OCI-LY7 (cell line): ENCODE measurements around the gene PDZD2. TPM values are rescaled to one million over a fixed set of nuclear protein-coding genes. Genes with fewer than 3 reads are reported as not detected.

ENCODE experiments used
- BruUV-seq: library from RNA; stranded (reverse); fragments of 400-500 nt; replicated peaks from 2 replicates; lab custom pipeline; 2021; lab: Mats Ljungman, UMichigan
- CTCF ChIA-PET: fragments of 300-600 bp; sonication (Branson Sonifier 250); formaldehyde crosslinking; loops from one replicate; lab custom pipeline; 2022; ENCODE audit warnings: antibody characterized with exemption; ENCODE audit not compliant: unreplicated experiment; lab: Charles Lee
- POLR2A ChIA-PET: fragments of 300-600 bp; sonication (Branson Sonifier 250); formaldehyde crosslinking; loops from one replicate; lab custom pipeline; 2022; ENCODE audit warnings: antibody characterized with exemption; lab: Charles Lee
- DNase-seq: peaks from one replicate; pipeline ENCODE4 v3.0.0-alpha.2; 2015; ENCODE audit warnings: low spot score
- H2AFZ ChIP-seq: fragments of 200-600 bp; sonication (generic), shearing (Covaris generic); 2 replicates; pipeline ENCODE4 v1.6.1; 2014; ENCODE audit warnings: mild to moderate bottlenecking, antibody characterized with exemption, low read length, moderate library complexity
- H3K27ac ChIP-seq: fragments of 200-600 bp; sonication (generic); 2 replicates; pipeline ENCODE4 v1.5.1; 2014; ENCODE audit warnings: mixed run types, low read depth, mild to moderate bottlenecking, moderate library complexity, low read length, inconsistent platforms; ENCODE audit not compliant: poor library complexity, severe bottlenecking
- H3K36me3 ChIP-seq: fragments of 200-600 bp; sonication (generic); 2 replicates; pipeline ENCODE4 v1.6.1; 2014; ENCODE audit warnings: mild to moderate bottlenecking, antibody characterized with exemption, low read length, moderate library complexity, mixed read lengths; ENCODE audit not compliant: insufficient read depth
- H3K4me1 ChIP-seq: fragments of 200-600 bp; sonication (generic); 2 replicates; pipeline ENCODE4 v1.5.1; 2014; ENCODE audit warnings: mild to moderate bottlenecking, low read length; ENCODE audit not compliant: insufficient read depth, poor library complexity, severe bottlenecking
- H3K4me2 ChIP-seq: fragments of 200-600 bp; sonication (generic); 2 replicates; pipeline ENCODE4 v1.6.1; 2014; ENCODE audit warnings: mild to moderate bottlenecking, low read length
- H3K4me3 ChIP-seq: fragments of 200-600 bp; sonication (generic); 2 replicates; pipeline ENCODE4 v1.5.1; 2014; ENCODE audit warnings: mild to moderate bottlenecking, low read depth, low read length; ENCODE audit not compliant: poor library complexity, severe bottlenecking
- H3K79me2 ChIP-seq: fragments of 200-600 bp; sonication (generic); 2 replicates; pipeline ENCODE4 v1.6.1; 2016; ENCODE audit warnings: low read depth, mild to moderate bottlenecking, low read length, moderate library complexity, mixed read lengths; ENCODE audit not compliant: insufficient read depth
- H3K9me2 ChIP-seq: fragments of 200-600 bp; sonication (generic); 2 replicates; pipeline ENCODE4 v1.6.1; 2016; ENCODE audit warnings: mild to moderate bottlenecking, low read length, mixed read lengths; ENCODE audit not compliant: insufficient read depth
- H3K9me3 ChIP-seq: fragments of 200-600 bp; sonication (generic); 2 replicates; pipeline ENCODE4 v1.6.1; 2014; ENCODE audit warnings: mild to moderate bottlenecking, mixed run types, low read length, mixed read lengths
- H4K20me1 ChIP-seq: fragments of 200-600 bp; sonication (generic); 2 replicates; pipeline ENCODE4 v1.6.1; 2014; ENCODE audit warnings: mild to moderate bottlenecking, antibody characterized with exemption, low read length, moderate library complexity, mixed read lengths; ENCODE audit not compliant: insufficient read depth
- CTCF ChIP-seq: fragments of 200-600 bp; sonication (generic); conservative IDR thresholded peaks from 2 replicates; pipeline ENCODE4 v1.5.1; 2014; ENCODE audit warnings: mild to moderate bottlenecking, antibody characterized with exemption, low read length, moderate library complexity, mixed read lengths
- EZH2phosphoT487 ChIP-seq: fragments of 200-600 bp; sonication (generic); IDR thresholded peaks from 2 replicates; pipeline ENCODE4 v1.6.1; 2018; ENCODE audit warnings: low read depth, borderline replicate concordance, mild to moderate bottlenecking, mixed run types, antibody characterized with exemption, low read length, moderate library complexity, mixed read lengths
- intact Hi-C: fragments of 100-400 bp; cut with micrococcal nuclease; formaldehyde crosslinking; loops from one replicate; pipeline ENCODE4 v1.10.0; 2022; ENCODE audit not compliant: unreplicated experiment
- total RNA-seq, 2 experiments: library from RNA; depleted of rRNA in 1 of 2; stranded (reverse); fragments of >200 nt in 1 of 2; shearing (Covaris generic) in 1 of 2; gene quantifications; 2 replicates each; pipeline ENCODE4 v1.2.3, GENCODE V29; 2014 to 2022

Gene PDZD2
- total RNA-seq, 2 experiments from 2014 or later = 8.6 to 10.6 TPM

DNA sequence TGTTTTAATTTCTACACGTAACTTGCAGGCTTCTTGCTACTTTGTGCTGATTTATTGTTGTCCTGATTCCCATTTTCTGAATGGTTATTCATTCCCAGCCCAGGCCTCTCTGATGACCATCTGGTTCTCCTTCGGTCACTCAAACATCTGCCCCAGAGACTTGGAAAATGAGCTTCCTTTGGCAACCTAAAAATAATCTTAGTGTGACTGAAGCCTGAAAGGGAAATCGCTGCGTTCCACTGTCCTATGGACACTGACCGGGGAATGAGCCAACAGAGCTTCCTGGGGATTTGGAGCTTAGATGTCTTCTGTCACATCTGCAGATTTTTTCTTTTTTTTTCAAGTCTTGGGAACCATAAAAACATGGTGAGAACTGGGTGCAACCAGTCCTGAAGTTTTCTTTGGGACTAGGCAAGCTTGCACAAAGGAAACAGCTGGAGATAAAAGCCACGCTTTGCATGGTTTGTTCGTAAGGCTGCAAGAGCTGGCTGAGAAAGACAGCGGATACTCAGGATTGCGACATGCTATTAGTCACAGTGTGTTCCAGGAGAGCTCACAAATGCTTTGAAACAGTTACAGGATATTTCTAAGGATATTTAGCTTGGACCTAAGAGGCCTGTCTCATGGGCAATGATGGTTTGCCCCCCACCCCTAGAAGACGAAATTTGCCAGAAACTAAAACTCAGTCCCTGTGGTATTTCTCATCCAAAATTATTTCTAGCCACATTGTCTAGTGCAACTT, 389.0 kb downstream of the PDZD2 start:
- Histone ChIP-seq H3K36me3 (peaks cover 1% of the 10 kb centered on the region; the same call in 1 of the 2 replicates), H3K4me3 (no peak overlapping the region), H3K4me1 (peaks cover 2% of the 10 kb centered on the region), H4K20me1 (no peaks in the 10 kb centered on the region), H3K4me2 (no peak overlapping the region), H3K27ac (no peak overlapping the region), H3K79me2 (no peaks in the 10 kb centered on the region), H3K9me3 (no peaks in the 10 kb centered on the region), H2AFZ (no peak overlapping the region), H3K9me2 (no peaks in the 10 kb centered on the region)
- TF ChIP-seq EZH2phosphoT487 (no peak), CTCF (no peak)
- CTCF ChIA-PET = interaction anchor here (0.9 kb wide), 1 partner anchor 9 kb away, joined by 3 read pairs; no protein-coding TSS in a partner anchor
- no TSS peak for BruUV-seq
- POLR2A ChIA-PET = no interaction called here
- DNase-seq = no peak
- intact Hi-C loops = no loop called here

DNA sequence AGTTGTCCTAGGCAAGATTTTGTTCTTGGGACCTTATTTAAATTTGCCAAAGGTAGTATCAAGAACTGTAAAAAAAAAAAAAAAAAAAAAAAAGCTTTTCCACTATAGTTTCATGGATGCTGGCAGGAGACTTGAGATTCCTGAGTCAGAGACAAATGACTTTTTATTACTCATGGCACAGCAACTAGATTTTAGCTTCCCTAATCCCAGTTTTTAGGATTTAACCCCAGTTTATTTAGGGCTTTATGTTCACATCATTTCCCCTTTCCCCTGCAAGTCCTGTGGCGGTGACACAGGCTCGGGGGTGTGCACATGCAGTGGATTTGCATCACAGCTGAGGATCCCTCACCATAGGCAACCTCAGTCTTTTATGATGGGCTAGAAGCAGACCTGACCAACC, 390.3 kb downstream of the PDZD2 start:
- no peak overlapping the region for H3K4me2 ChIP-seq
- TF ChIP-seq CTCF (no peak), EZH2phosphoT487 (no peak)
- H3K36me3 ChIP-seq = peaks cover 5% of the 10 kb centered on the region; the same call in 1 of the 2 replicates
- POLR2A ChIA-PET = interaction anchor here (0.6 to 1.7 kb wide), 7 partner anchors 30 to 142 kb away, joined by 3 to 5 read pairs (median 3); no protein-coding TSS in a partner anchor
- no peaks in the 10 kb centered on the region for H4K20me1 ChIP-seq
- H2AFZ ChIP-seq = no peak overlapping the region
- no peak overlapping the region for H3K4me3 ChIP-seq
- no peaks in the 10 kb centered on the region for H3K9me3 ChIP-seq
- BruUV-seq = no TSS peak
- no peak for DNase-seq
- intact Hi-C loops = no loop called here
- H3K27ac ChIP-seq = no peak overlapping the region
- no peaks in the 10 kb centered on the region for H3K9me2 ChIP-seq
- CTCF ChIA-PET = no interaction called here
- peaks cover 7% of the 10 kb centered on the region for H3K4me1 ChIP-seq
- no peaks in the 10 kb centered on the region for H3K79me2 ChIP-seq

DNA sequence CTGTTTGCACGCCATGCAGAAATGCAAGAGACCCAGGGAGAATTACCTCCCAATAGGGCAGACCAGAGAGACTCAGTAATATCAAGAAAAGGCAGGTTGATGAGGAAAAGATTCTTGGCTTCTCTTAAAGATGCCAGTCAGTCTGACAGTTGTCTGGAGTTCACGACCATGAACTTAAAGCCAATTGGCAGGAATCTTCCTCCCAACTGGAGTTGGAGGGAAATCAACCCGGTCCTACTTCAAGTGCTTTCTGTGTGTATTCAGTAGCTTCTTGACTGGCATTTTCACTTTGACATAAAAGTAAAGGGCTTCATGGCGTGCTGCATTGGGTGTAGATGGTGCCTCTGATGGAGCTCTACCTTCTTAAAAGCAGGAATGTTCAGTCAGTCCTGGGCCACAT, 390.9 kb downstream of the PDZD2 start:
- H3K4me2 ChIP-seq = no peak overlapping the region
- peaks cover 5% of the 10 kb centered on the region; the same call in 1 of the 2 replicates for H3K36me3 ChIP-seq
- H3K4me3 ChIP-seq = no peak overlapping the region
- TF ChIP-seq CTCF = no peak
- TF ChIP-seq EZH2phosphoT487 = no peak
- no TSS peak for BruUV-seq
- no peaks in the 10 kb centered on the region for H3K9me3 ChIP-seq
- intact Hi-C loops = no loop called here
- peaks cover 7% of the 10 kb centered on the region for H3K4me1 ChIP-seq
- H3K27ac ChIP-seq = no peak overlapping the region
- H3K79me2 ChIP-seq = no peaks in the 10 kb centered on the region
- ChIA-PET POLR2A (interaction anchor here (0.6 to 1.7 kb wide), 9 partner anchors 8 to 61 kb away, joined by 3 to 5 read pairs (median 3); no protein-coding TSS in a partner anchor), CTCF (no interaction called here)
- no peaks in the 10 kb centered on the region for H4K20me1 ChIP-seq
- no peak for DNase-seq
- H3K9me2 ChIP-seq = no peaks in the 10 kb centered on the region
- no peak overlapping the region for H2AFZ ChIP-seq
